Measurements from ENCODE around the gene CDH15.

CDH15 gene

GRCh38 chr16:89190150-89190958, 18.8 kb downstream of the CDH15 start:
- no peak for DNase-seq

- no peak for DNase-seq
Observed at GRCh38 chr16:89191033-89191900, 19.7 kb downstream of the CDH15 start.

- no peak for DNase-seq
Observed at GRCh38 chr16:89191901-89192185, 20.3 kb downstream of the CDH15 start.

GRCh38 chr16:89192186-89192955, 20.8 kb downstream of the CDH15 start:
- DNase-seq = peak; percentile 36 to 52

GRCh38 chr16:89192956-89193575, 21.5 kb downstream of the CDH15 start:
- DNase-seq = peak; percentile 39 to 43

GRCh38 chr16:89193576-89194293, 22.2 kb downstream of the CDH15 start:
- no peak for DNase-seq

- DNase-seq = no peak
Observed at GRCh38 chr16:89194340-89195311, 23.1 kb downstream of the CDH15 start.

DNA sequence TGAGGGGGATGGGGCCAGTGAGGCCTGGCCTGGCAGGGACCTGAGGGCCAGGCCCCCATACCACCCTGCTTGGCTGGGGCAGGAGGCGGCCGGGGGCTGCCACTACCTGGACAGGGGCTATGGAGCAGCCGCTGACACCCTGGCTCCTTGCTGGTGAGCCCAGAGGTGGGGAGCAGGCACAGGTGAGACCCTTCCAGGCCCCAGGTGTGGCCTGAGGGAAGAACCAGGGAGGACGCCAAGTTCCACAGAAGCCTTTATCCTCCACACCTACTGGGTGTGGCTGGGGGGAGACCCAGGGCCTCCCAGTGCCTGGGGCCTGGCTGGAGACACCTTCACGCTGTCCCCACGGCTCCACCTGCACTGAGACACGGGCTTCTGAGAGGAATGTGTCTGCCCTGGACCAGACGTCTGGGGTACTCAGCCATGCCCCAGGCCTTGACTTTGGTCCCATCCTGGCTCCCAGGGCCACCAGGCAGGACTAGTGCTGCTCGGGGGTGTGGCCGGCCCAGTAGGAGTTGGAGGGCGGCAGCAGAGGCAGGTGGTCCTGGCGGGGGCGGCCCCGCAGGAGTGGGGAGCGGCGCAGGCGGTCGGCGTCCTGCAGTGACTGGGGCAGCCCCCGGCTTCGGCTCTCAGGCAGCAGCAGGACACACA, 24.1 kb downstream of the CDH15 start:
- no peak for DNase-seq

DNA sequence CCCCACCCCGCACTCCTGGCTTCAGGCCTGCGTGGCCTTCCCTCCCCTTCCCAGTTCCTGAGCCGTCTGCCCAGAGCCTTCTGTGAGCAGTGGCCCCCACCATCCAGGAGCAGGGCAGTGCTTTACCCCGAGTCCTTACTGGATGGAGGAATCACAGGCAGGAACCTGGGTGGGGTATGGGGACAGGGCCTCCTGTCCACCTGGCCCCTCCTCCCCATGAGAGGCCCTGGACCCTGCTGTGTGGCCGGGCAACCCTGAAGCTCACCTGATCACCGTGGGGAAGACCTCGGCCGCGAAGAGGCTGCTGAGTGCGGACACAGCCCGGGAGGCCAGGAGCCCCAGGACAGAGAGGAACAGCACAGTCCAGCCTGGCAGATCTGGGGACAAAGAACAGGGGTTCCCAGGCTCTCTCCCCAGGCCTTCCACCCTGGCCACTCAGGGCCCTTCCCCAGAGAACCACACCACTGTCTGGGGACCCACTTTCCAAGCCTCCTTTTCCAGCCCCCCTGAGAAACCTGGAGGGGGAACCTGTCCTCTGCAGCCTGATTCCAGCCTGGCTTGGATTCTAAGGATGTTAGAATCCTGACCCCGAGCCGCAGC, 25.6 kb downstream of the CDH15 start:
- no peak for DNase-seq

DNA sequence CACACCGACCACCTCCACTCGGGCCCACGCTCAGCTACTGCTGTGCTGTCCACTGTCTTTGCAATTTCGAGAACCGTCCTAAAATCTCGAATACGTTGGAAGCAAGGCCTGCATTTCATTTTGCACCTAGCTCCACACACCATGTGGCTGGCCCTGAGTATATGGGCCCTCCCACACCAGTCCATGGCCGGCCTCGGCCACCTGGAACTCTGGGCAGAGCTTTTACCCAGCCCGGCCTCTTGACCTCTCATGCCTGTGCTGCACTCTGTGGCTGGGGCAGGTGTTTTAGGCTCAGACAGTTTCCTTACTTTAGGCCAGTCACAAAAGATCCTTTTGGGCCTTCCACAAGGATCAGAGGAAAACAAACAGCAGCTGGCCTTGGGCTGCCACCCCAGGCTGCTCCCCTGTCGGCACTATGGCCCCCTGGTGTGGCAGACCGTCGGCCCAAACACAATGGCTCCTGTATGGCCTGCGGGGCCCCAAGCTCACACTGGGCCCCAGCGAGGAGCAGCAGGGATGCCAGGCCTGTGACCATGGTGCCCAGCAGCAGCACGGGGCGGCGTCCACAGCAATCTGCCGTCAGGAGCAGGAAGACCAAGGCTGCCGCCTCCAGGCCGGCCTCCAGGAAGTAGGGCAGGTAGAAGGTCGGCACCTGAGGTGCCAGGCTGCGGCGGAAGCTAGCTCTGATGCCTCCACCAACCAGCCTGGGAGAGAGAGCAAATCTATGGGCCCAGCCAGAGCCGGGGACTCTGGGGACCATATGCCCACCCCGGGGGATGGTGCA, 26.3 kb downstream of the CDH15 start:
- no peak for DNase-seq

DNA sequence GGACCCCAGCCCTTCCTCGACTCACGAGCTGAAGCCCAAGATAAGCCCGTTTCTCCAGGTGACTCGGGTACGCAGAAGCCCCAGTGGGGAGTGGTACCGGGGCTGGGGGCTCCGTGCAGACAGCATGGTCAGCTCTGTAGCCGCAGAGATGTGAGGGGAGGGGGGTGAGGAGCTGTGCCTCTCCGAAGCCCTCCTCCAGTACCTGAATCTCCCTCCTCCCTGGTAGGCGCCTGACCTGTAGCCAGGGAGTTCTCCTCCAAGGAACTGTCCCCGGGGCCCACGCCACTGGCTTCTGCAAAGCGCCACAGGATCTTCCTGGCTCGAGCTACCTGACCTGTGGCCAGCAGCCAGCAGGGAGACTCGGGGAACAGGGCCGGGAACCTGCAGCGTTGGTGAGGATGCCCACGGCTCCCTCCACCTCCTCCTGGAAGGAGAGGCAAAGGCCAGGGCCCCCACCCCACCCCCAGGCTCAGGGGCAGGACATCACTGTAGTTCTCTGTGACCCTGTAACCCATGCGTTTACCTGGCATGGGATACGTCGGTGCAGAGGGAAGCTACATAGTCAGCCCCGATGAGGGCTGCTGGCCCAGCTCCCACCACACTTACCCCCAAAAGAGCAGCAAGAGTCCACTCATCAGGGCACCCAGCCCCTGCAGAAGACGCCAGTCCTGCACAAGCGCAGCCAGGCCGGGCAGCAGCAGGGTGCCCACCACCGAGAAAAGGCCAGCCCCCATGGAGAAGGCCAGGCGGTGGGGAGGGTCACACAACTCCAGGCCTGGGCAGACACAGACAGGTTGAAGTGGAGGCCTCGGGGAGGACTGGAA, 27.1 kb downstream of the CDH15 start:
- no peak for DNase-seq

DNA sequence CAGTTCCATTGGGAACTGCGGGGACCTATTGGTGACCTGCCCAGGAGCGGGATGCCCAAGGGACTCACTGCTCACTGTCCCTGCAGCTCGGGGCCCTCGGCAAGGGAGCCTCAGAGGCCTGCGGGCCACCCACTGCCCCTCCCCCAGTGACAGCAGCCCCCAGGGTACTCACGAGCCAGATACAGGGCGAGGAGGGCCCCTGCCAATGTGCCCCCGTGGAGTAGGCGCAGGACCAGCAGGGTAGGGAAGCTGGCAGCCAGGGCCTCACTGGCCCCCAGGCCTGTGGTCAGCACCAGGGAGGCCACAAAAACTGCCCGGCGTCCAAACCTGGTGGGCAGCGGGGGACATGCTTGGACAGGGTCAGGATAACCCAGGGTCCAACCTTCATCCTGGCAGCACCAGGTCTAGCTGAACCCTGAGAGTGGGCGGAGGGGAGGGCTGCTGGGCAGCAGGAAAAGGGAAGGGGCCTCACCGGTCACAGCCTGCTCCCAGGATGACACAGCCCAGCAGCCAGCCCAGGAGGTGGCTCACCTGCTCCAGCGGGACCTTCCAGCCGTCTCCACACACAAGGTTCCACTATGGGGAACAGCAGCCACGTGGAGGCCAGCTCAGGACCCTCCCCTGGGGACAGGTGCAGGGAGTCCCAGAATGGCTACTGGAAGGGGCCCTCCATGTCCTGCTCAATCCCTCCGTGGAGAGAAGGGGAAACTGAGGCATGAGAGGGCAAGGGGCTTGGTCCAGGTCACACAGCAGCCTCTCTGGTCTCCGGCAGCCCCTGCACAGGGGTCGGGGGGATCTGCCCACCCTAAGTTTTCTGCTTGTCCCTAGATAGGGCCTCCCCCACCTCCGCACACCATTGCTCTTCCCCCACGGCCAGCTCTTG, 27.9 kb downstream of the CDH15 start:
- no peak for DNase-seq

GRCh38 chr16:89200124-89200849, 28.7 kb downstream of the CDH15 start, which contains the start of gene SLC22A31:
Gene SLC22A31, minus strand, starts transcription at chr16:89200537. Its CDS starts 36 bp downstream, at chr16:89200501.
- peak in 1 of 2 experiments; percentile 32 for DNase-seq

GRCh38 chr16:89200850-89201411, 29.4 kb downstream of the CDH15 start:
- DNase-seq = no peak

GRCh38 chr16:89201439-89202377, 30.2 kb downstream of the CDH15 start:
- peak; percentile 83 for DNase-seq
